Fibroblast of lung (primary cell): Measurements from ENCODE around the gene CHD9NB.

Experiments used
- CTCF ChIP-seq, 2 donors: IDR thresholded peaks in 1 of 2; conservative IDR thresholded peaks in 1 of 2; 1 replicate in 1 of 2; 2 replicates in 1 of 2; pipeline ENCODE4 v1.5.1; 2011 to 2012; ENCODE audit warnings: low read length in 2 of 2, control low read depth in 1 of 2, inconsistent platforms in 1 of 2, low read depth in 1 of 2, mild to moderate bottlenecking in 1 of 2
- EZH2 ChIP-seq: IDR thresholded peaks from 2 replicates; pipeline ENCODE4 v1.5.1; 2012; ENCODE audit warnings: low read length, control low read depth, mild to moderate bottlenecking; ENCODE audit errors: missing control alignments

DNA sequence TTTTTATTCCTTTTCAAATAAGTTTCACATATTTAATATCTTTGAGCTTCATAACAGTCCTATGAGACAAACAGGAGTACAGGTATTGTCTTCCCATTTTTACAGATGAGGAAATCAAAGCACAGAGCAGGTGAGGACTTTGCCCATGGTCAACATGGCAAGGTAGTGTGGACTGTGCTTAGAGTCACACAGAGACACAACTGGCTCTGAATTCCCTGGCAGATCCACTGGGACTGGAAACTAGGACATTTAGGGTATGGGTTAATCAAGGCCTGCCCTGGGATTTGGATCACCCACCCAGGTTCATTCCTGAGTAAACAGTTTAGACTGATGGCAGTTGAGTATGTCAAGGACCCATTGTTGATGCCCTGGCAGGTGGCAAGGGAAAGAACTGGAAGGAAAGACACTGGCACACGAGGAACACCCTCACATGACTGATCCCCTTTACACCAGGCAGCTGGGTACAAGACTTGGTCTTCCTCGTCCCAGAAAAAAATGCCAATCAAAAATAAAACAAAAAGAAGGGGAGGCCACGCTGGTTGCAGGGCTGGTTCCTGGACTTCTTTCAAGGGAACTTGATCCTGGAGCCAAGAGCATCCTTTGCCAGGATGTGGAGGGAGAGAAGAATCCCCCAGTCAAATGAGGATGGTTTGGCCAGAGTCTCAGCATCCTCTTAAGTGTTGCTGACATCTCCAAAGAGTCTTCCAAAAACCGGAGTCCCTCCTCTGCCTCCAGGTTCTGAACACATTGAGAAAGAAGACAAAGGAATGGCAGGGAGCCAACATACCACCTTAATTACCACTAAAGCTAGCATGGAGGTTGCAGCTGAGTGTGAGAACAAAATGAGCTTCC is 37.0 kb upstream of the CHD9NB start:
- no peak for TF ChIP-seq CTCF (conservative IDR thresholded peaks at IDR 0.05 in 1 of 2, IDR thresholded peaks at IDR 0.05 in 1 of 2; ENCODE audit: low read depth in 1 of 2, low read length in 2 of 2)
- TF ChIP-seq EZH2 = no peak
